HCT116 (cell line): ENCODE measurements around the gene SEC11A. TPM values are rescaled to one million over a fixed set of nuclear protein-coding genes. Genes with fewer than 3 reads are reported as not detected.

Source experiments
- ATAC-seq: fragments of 200-7000 bp; cut with Tn5 transposase; 2 replicates; pipeline ENCODE4 v1.9.1; 2020; ENCODE audit warnings: mild to moderate bottlenecking, moderate library complexity
- BruUV-seq: library from RNA; stranded (reverse); fragments of 400-500 nt; replicated peaks from 2 replicates; lab custom pipeline; 2021; lab: Mats Ljungman, UMichigan
- CTCF ChIA-PET: fragments of 300-600 bp; sonication (Branson Sonifier 250); formaldehyde crosslinking; loops from one replicate; lab custom pipeline; 2021; ENCODE audit warnings: antibody characterized with exemption; lab: Charles Lee
- POLR2A ChIA-PET: fragments of 300-600, 350-600 bp; sonication (Branson Sonifier 250); formaldehyde crosslinking; loops from one replicate; lab custom pipeline; 2021; ENCODE audit warnings: antibody characterized with exemption; lab: Charles Lee
- RAD21 ChIA-PET, 2 experiments: fragments of 300-600 bp; sonication (Branson Sonifier 250); formaldehyde crosslinking; loops; one replicate each; lab custom pipeline; 2023; ENCODE audit warnings: low total read pairs in 2 of 2; ENCODE audit not compliant: uncharacterized antibody in 2 of 2, unreplicated experiment in 2 of 2, low non-redundant PET in 1 of 2; lab: Charles Lee
- DNase-seq: peaks from one replicate; pipeline ENCODE4 v3.0.0-alpha.2; 2010; ENCODE audit warnings: low read depth, low spot score
- H2AFZ ChIP-seq: fragments of 200-600 bp; shearing (Covaris generic), sonication (generic); 2 replicates; pipeline ENCODE4 v1.6.1; 2017; ENCODE audit warnings: low read depth, mixed run types, mixed read lengths, antibody characterized with exemption, low read length; ENCODE audit not compliant: poor library complexity, severe bottlenecking
- H3K27ac ChIP-seq: 2 replicates; pipeline ENCODE4 v1.5.1; 2012; ENCODE audit warnings: low read depth, low read length
- H3K27me3 ChIP-seq: fragments of 200-600 bp; sonication (generic); 2 replicates; pipeline ENCODE4 v1.6.1; 2016; ENCODE audit warnings: mixed run types, low read length, mixed read lengths; ENCODE audit not compliant: insufficient read depth
- H3K36me3 ChIP-seq, 2 experiments: fragments of 200-500 bp in 1 of 2; fragments of 200-600 bp in 1 of 2; sonication (Bioruptor generic) in 1 of 2; sonication (generic) in 1 of 2; 2 replicates each; pipeline versions ENCODE4 v1.5.1 to v1.6.1; 2014 to 2016; ENCODE audit warnings: low read length in 2 of 2, inconsistent platforms in 1 of 2, mixed read lengths in 1 of 2, mixed run types in 1 of 2; ENCODE audit not compliant: insufficient read depth in 2 of 2, control insufficient read depth in 1 of 2
- H3K4me1 ChIP-seq, 2 experiments: fragments of 200-600 bp in 1 of 2; sonication (generic) in 1 of 2; 2 replicates each; pipeline versions ENCODE4 v1.5.1 to v1.6.1; 2012 to 2017; ENCODE audit warnings: low read length in 2 of 2, inconsistent platforms in 1 of 2, mild to moderate bottlenecking in 1 of 2, mixed read lengths in 1 of 2, mixed run types in 1 of 2, moderate library complexity in 1 of 2; ENCODE audit not compliant: insufficient read depth in 2 of 2, control insufficient read depth in 1 of 2
- H3K4me2 ChIP-seq: fragments of 200-600 bp; sonication (generic); 2 replicates; pipeline ENCODE4 v1.6.1; 2017; ENCODE audit warnings: mixed run types, low read length, mixed read lengths
- H3K4me3 ChIP-seq, 2 experiments: fragments of 200-600 bp in 1 of 2; sonication (generic) in 1 of 2; replicated peaks in 1 of 2; 2 replicates each; pipeline ENCODE4 v1.5.1; 2011 to 2016; ENCODE audit warnings: low read length in 2 of 2, control low read depth in 1 of 2, low read depth in 1 of 2, mild to moderate bottlenecking in 1 of 2, mixed read lengths in 1 of 2, mixed run types in 1 of 2
- H3K79me2 ChIP-seq: fragments of 200-600 bp; sonication (generic); 2 replicates; pipeline ENCODE4 v1.6.1; 2017; ENCODE audit warnings: mild to moderate bottlenecking, mixed run types, low read length, moderate library complexity, mixed read lengths; ENCODE audit not compliant: insufficient read depth
- H3K9ac ChIP-seq: fragments of 200-600 bp; sonication (generic); 2 replicates; pipeline ENCODE4 v1.6.1; 2016; ENCODE audit warnings: low read length, mixed read lengths
- H3K9me2 ChIP-seq: fragments of 200-600 bp; sonication (generic), shearing (Covaris generic); 2 replicates; pipeline ENCODE4 v1.6.1; 2017; ENCODE audit warnings: mixed run types, mild to moderate bottlenecking, moderate library complexity; ENCODE audit not compliant: insufficient read depth
- H3K9me3 ChIP-seq, 2 experiments: fragments of 200-500 bp in 1 of 2; fragments of 200-600 bp in 1 of 2; sonication (Bioruptor generic) in 1 of 2; sonication (generic) in 1 of 2; 2 replicates each; pipeline ENCODE4 v1.6.1; 2014 to 2017; ENCODE audit warnings: low read length in 2 of 2, mixed read lengths in 2 of 2, inconsistent platforms in 1 of 2, low read depth in 1 of 2, mild to moderate bottlenecking in 1 of 2, mixed run types in 1 of 2, moderate library complexity in 1 of 2; ENCODE audit not compliant: control insufficient read depth in 1 of 2, insufficient read depth in 1 of 2
- H4K20me1 ChIP-seq: fragments of 200-600 bp; sonication (generic), shearing (Covaris generic); 2 replicates; pipeline ENCODE4 v1.6.1; 2017; ENCODE audit warnings: mixed run types, mild to moderate bottlenecking, moderate library complexity; ENCODE audit not compliant: insufficient read depth
- CBX3 ChIP-seq: IDR thresholded peaks from 2 replicates; pipeline ENCODE4 v1.6.1; 2012; ENCODE audit warnings: low read depth
- CEBPB ChIP-seq: IDR thresholded peaks from 2 replicates; pipeline ENCODE4 v1.6.1; 2012; ENCODE audit warnings: low read depth
- ELF1 ChIP-seq: IDR thresholded peaks from 2 replicates; pipeline ENCODE4 v1.6.1; 2012; ENCODE audit warnings: low read depth, borderline replicate concordance
- EZH2 ChIP-seq: fragments of 200-600 bp; sonication (generic); IDR thresholded peaks from 2 replicates; pipeline ENCODE4 v1.6.1; 2017; ENCODE audit warnings: antibody characterized with exemption, mixed run types
- EZH2phosphoT487 ChIP-seq: fragments of 200-600 bp; IDR thresholded peaks from 2 replicates; pipeline ENCODE4 v1.6.1; 2018; ENCODE audit warnings: antibody characterized with exemption, borderline replicate concordance
- POLR2A ChIP-seq: IDR thresholded peaks from 2 replicates; pipeline ENCODE4 v1.7.0; 2011; ENCODE audit warnings: borderline replicate concordance; ENCODE audit not compliant: insufficient read depth, insufficient read length; ENCODE audit errors: extremely low read depth
- RAD21 ChIP-seq: IDR thresholded peaks from 2 replicates; pipeline ENCODE4 v1.6.1; 2012; ENCODE audit warnings: low read depth, mild to moderate bottlenecking
- REST ChIP-seq: IDR thresholded peaks from 2 replicates; pipeline ENCODE4 v1.6.1; 2012; ENCODE audit warnings: low read depth
- SIN3A ChIP-seq: IDR thresholded peaks from 2 replicates; pipeline ENCODE4 v1.6.1; 2012; ENCODE audit warnings: low read depth
- SP1 ChIP-seq: IDR thresholded peaks from 2 replicates; pipeline ENCODE4 v1.6.1; 2012; ENCODE audit warnings: low read depth
- YY1 ChIP-seq: IDR thresholded peaks from 2 replicates; pipeline ENCODE4 v1.6.1; 2011; ENCODE audit warnings: low read length, low read depth, moderate library complexity, mild to moderate bottlenecking; ENCODE audit not compliant: insufficient replicate concordance; ENCODE audit errors: extremely low read depth
- ZBTB33 ChIP-seq: IDR thresholded peaks from 2 replicates; pipeline ENCODE4 v1.6.1; 2011; ENCODE audit warnings: mild to moderate bottlenecking, low read length, moderate library complexity; ENCODE audit not compliant: insufficient replicate concordance; ENCODE audit errors: extremely low read depth
- ZFX ChIP-seq: fragments of 450-650 bp; IDR thresholded peaks from 2 replicates; pipeline ENCODE4 v1.6.1; 2017
- intact Hi-C: fragments of 100-400 bp; cut with micrococcal nuclease; formaldehyde crosslinking; loops from 2 replicates; pipeline ENCODE4 v1.10.0; 2022
- total RNA-seq: library from RNA; stranded (reverse); gene quantifications from one replicate; pipeline ENCODE4 v1.2.1, GENCODE V29; 2021; ENCODE audit not compliant: unreplicated experiment
- TF ChIP-seq, protein P1 (sequence below): IDR thresholded peaks from 2 replicates; pipeline ENCODE4 v1.6.1; 2012

SEC11A gene
- total RNA-seq, 1 experiment from 2014 or later, result 175 TPM

- intact Hi-C loops, result no loop called here
- H3K9me3 ChIP-seq, result no peaks in the 10 kb centered on the region
- peaks cover 13 to 27% of the 10 kb centered on the region in 2 experiments for H3K4me1 ChIP-seq
- peaks cover 10 to 18% of the 10 kb centered on the region in 2 experiments for H3K36me3 ChIP-seq
- H4K20me1 ChIP-seq, result no peaks in the 10 kb centered on the region; the same call in 1 of the 2 replicates
- ChIA-PET RAD21 (no interaction called here), CTCF (no interaction called here), POLR2A (no interaction called here)
- no peak overlapping the region for H3K4me3 ChIP-seq
- no peak overlapping the region for H2AFZ ChIP-seq
- no peak overlapping the region for H3K4me2 ChIP-seq
- no peaks in the 10 kb centered on the region for H3K9me2 ChIP-seq
- H3K27me3 ChIP-seq, result no peaks in the 10 kb centered on the region
- TF ChIP-seq CEBPB (no peak), ZFX (no peak), SIN3A (no peak), ELF1 (no peak), ZBTB33 (no peak), POLR2A (no peak)
- H3K9ac ChIP-seq, result no peak overlapping the region
- no peak overlapping the region for H3K27ac ChIP-seq
- BruUV-seq, result no TSS peak
- peaks cover 42% of the 10 kb centered on the region for H3K79me2 ChIP-seq
- ATAC-seq (no peak), DNase-seq (no peak)
Observed at GRCh38 chr15:84684092-84684491, 31.8 kb downstream of the SEC11A start.

DNA sequence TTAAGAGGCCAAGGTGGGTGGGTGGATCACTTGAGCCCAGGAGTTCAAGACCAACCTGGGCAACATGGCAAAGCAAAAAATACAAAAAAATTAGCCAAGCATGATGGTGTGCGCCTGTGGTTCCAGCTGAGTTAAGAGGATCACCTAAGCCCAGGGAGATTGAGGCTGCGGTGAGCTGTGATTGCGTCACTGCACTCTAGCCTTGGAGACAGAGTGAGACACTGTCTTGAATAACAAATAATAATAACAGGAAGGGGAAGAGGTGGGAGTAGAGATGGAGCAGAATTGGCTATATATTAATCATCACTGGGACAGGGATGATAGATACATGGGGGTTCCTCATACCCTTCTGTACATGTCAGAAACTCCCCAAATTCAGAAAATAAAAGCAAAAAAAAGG lies 34.1 kb downstream of the SEC11A start:
- no peak for DNase-seq
- Histone ChIP-seq H3K9me2 (no peaks in the 10 kb centered on the region), H3K4me1 (peaks cover 13 to 27% of the 10 kb centered on the region in 2 experiments), H3K9ac (no peak overlapping the region), H3K79me2 (peaks cover 31% of the 10 kb centered on the region), H3K36me3 (peaks cover 11 to 20% of the 10 kb centered on the region in 2 experiments), H3K9me3 (no peaks in the 10 kb centered on the region), H3K4me2 (no peak overlapping the region), H4K20me1 (no peaks in the 10 kb centered on the region; the same call in 1 of the 2 replicates), H3K4me3 (no peak overlapping the region), H3K27me3 (no peaks in the 10 kb centered on the region), H3K27ac (no peak overlapping the region), H2AFZ (no peak overlapping the region)
- no TSS peak for BruUV-seq
- intact Hi-C loops, result no loop called here
- no peak for ATAC-seq
- ChIA-PET CTCF (no interaction called here), POLR2A (interaction anchor here (0.9 kb wide), 1 partner anchor 19 kb away, joined by 4 read pairs; no protein-coding TSS in a partner anchor), RAD21 (no interaction called here)
- TF ChIP-seq RAD21, result no peak
- no peak for TF ChIP-seq YY1
- TF ChIP-seq CBX3, result no peak
- TF ChIP-seq SP1, result no peak
- no peak for TF ChIP-seq REST
- TF ChIP-seq, protein P1, sequence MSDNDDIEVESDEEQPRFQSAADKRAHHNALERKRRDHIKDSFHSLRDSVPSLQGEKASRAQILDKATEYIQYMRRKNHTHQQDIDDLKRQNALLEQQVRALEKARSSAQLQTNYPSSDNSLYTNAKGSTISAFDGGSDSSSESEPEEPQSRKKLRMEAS, result no peak
- TF ChIP-seq ZFX, result no peak
- no peak for TF ChIP-seq EZH2phosphoT487
- TF ChIP-seq EZH2, result no peak
